ENCODE data around the gene SLC35E2B. TPM values are rescaled to one million over a fixed set of nuclear protein-coding genes. Genes with fewer than 3 reads are reported as not detected.
"Not testable (repeated sequence)": the region's sequence is repeated elsewhere in the genome, so short reads cannot be mapped to it uniquely, and the experiment has no call there.

The SLC35E2B gene
- total RNA-seq = 108 TPM

DNA sequence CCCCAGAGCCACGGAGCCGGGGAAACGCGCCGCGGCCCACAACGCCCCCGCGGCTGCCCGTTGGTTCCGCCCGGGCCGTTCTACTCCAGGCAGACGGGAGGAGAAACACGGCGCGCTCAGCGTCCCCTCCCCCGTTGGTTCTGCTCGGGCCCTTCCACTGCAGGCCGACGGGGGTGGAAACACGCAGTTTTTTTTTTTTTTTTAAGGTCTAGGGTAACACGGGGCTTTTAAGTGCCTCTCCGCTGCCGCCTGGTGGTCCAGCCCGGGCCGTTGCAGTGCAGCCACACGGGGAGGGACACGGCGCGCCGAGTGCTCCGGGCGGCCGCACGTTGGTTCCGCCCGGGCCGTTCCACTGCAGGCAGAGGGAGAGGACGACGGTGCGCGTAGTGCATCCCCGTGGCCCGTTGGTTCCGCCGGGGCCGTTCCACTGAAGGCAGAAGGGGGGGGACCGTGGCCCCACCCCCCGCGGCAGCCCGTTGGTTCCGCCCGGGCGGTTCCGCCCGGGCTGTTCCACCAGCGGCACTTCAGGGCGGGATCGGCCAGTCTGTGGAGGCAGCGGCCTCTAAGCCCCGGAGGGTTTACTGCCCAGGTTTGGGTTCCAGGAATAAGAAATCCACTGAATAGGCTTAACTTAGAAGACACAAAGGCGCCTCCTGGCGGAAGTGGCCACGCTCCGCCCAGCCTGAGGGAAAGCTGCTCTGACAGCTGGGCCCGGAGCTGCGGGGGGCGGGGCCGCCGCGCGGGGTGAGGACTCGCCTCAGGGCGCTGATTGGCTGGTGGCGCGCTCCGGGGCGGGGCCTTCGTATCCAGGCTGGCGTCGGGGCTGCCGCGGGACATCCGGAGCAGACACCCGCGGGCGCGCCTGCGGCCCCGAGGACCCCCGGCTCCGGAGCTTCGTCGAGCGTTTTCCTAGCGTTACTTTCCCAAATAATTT, at the start of gene SLC35E2B:
Gene SLC35E2B (minus strand): TSS at position 82 of the 934 bp plus-strand sequence. CDS start 16,096 bp downstream, outside the sequence.
- DNase-seq (ENCODE audit: low spot score) = peak; percentile 93

DNA sequence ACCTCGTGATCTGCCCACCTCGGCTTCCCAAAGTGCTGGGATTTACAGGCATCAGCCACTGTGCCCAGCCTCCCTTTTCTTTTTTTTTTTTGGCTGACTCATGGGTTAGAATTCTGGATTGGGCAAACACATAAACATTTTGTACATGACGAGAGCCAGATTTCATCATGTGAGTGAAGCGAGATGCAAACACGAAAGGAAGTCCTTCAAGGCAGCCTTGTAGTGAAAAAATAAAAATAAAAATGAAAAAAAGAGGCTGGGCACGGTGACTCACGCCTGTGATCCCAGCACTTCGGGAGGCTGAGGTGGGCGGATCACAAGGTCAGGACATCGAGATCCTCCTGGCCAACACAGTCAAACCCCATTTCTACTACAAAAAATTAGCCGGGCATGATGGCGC, 48.4 kb upstream of the SLC35E2B start:
- DNase-seq (ENCODE audit: low spot score) = not testable (repeated sequence)

DNA sequence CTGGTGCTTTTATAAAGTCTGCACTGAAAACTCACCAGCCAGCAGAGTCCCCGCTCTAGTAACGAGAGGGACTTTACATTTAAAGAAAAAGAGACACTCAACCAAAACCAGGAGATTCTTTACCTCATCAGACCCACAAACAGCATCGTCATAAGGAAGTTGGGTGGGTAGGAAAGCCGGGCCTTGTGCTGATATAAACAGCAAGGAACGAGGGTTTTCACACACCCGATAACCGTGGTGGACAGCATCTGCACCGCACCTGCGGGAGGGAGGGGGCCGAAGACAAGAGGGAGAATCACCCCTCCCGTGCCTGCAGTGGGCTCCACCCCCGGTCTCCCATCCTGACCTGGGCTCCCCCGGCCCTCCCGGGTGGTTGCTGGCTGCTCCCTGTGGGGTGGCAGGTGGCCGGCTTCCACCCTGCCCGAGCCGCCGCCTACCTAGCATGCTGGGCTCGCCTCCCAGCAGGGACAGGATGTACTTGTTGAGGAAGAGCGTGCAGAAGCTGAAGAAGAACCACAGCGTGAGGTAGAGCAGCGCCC, 46.3 kb upstream of the SLC35E2B start:
- not testable (repeated sequence) for DNase-seq (ENCODE audit: low spot score)

DNA sequence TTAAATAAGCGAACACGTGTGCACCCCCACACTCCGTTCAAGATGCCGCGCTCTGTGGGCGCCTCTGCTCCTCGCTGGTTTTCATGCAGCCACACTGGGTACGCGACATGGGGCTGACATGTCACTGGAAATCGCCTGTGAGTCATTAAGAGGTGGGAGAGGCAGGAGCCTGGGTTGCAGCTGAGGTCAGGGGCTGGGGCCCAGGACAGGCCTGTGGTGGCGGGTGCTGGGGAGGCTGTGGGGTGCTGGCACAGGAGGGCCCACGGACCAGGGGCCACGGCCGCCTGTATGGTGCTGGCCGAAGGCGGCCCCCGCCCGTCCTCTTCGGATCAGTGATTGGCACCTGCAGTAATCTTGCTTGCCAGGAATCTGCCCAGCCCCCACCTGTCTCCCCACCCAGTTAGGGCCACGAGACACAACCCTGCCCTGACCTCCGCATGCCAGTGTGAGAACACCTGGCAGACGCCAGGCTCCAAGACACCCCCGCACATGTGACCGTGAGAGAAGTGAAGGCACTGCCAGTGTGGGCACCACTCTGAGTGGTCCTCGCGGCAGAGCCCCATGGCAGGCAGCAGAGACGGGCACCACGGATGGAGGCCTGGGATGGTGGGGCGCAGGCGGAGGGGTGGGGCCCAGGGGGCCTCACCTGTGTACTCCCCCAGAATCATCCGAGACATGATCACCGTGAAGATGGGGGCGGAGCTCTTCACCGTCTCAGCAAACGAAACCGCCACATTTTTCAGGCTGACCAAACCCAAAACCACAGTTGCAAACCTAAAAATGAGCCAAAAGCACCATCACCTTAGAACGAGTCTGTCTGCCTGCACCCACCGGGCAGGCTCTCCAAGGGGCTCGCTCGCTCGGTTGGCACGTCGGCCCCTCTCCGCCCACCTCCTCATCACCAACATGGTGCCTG, 45.3 kb upstream of the SLC35E2B start:
- DNase-seq (ENCODE audit: low spot score) = not testable (repeated sequence)

DNA sequence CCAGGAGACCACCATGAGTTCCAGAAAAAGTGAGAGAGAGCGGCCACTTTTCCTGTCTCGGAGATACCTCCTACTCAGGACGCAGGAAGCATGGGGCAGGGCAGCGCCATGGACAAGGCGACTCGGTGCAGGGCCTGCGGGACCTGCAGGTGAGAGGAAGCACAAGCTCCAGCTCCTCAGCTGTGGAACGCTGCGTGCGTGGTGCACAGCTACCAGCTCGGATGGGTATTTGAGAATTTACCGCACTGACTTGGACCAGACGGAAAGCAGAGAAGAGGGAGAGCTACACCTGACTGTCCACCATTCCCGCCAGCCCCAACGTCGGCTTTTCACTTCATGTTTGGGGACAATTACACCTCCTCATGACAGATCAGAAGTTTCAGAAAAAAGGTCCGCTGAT, 39.8 kb upstream of the SLC35E2B start:
- no peak for DNase-seq (ENCODE audit: low spot score)

DNA sequence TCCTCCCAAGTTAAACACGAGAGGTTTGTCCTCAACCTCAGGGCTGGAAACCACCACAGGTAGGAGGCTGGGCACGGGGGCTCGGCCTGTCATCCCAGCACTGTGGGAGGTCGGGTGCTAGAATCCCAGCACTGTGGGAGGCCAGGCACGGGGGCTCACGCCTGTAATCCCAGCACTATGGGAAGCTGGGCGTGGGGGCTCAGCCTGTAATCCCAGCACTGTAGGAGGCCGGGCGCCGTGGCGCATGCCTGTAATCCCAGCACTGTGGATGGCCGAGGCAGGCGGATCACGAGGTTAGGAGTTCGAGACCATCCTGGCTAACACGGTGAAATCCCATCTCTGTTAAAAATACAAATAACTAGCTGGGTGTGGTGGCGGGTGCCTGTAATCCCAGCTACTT, 38.3 kb upstream of the SLC35E2B start:
- DNase-seq (ENCODE audit: low spot score) = no peak

DNA sequence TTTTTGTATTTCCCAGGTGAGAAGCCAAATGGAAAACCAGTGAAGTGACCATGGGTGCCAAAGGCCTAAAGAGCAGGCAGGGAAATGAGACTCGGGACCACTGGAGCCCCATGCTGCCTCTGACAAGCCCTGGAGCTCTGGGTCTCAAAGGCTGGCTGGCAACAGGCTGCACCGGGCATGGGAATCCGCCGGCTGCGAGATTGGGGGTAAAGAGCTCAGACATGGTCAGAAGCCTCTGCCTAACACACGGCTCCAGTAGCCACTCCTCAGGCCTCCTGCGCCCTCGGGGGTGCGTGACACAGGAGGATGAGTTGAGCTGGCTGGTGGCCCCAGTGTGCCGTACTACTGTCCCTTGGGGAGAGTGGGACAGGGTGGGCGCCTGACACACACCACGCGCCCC, 37.6 kb upstream of the SLC35E2B start:
- DNase-seq (ENCODE audit: low spot score) = not testable (repeated sequence)

DNA sequence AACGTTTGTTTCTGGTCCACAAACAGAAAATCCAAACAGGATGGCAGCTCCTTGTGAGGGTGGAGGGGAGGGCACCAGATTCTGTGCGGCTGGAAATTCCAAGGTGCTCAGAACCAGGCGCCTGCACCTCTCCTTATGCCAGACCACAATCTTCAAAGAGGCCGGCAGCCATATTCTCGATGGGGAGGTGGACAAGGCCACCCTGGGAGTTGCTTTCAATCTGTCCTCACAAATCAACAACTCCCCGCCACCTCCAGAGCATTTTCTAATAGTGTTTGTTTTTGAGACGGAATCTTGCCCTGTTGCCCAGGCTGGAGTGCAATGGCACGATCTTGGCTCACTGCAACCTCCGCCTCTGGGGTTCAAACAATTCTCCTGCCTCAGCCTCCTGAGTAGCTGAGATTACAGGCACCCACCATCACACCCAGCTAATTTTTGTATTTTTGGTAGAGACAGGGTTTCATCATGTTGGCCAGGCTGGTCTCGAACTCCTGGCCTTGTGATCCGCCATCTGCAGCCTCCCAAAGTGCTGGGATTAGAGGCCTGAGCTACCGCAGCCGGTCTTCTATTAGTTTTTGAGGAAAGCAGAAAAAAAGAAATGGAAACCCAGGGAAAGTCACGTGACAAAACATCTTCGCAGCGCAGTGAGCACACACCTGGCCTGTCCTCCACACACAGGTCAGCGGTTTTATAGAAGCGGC, 36.7 kb upstream of the SLC35E2B start:
- DNase-seq (ENCODE audit: low spot score) = not testable (repeated sequence)

DNA sequence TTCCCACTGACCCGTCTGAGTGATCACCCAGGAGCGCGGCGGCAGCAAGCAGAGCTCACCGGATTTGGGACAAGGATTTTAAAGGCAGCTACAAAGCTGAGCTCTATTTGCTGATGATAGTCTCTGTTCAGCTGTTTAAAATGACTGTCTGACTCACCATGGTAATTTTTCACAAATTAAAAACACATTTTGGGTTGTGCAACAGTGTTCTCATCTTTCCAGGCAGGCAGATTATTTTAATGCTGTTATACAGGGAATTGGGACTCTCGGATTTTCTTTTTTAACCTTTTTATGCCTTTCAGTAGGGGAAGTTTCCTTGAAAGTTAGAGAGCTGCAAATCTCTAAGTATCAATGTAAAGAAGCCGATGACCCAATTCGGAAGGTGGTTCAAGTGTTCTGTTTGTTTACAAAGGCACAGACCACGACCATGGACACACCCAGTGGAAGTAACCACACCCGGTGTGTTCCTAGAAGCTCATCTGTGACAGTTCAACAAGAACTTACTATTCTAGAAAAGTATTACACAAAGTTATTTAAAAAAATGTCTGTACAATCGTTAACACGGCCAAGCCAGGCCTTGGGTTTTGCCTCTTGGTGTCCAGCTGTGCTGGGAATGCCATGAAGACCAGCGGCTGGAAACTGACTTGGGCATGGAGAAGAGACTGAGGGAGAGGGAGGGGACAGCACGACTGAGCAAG, 35.9 kb upstream of the SLC35E2B start:
- not testable (repeated sequence) for DNase-seq (ENCODE audit: low spot score)

DNA sequence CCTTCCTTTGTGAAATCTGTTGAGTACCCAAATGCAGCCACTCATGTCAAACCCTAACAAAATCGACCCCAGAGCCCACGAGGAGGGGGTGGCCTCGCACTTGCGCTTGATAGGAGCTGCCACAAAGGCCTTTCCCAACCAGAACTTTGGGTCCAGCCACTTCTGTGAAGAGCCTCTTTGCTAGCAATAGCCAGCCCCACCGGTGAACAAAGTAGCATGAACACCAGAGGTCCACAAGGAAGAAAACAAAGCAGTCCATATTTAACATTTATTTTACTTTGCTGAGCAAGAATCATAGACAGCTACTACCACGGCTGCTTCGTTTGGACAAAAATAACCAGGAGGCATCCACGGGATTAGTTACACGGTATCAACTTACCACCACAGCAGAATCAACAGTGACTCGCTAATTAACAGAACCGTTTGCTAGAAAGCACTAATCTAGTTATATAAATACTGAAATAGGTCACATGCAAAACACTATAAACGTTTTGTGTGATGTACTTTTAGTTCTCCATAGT, 34.6 kb upstream of the SLC35E2B start:
- DNase-seq (ENCODE audit: low spot score) = not testable (repeated sequence)

DNA sequence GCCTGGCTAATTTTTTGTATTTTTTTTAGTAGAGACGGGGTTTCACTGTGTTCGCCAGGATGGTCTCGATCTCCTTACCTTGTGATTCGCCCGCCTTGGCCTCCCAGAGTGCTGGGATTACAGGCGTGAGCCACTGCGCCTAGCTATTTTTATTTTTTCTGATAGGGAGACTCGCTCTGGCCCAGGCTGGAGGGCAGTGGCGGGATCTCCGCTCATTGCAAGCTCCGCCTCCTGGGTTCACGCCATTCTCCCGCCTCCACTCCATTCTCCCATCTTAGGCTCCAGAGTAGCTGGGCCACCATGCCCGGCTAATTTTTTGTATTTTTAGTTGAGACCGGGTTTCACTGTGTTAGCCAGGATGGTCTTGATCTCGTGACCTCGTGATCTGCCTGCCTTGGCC, 33.5 kb upstream of the SLC35E2B start:
- not testable (repeated sequence) for DNase-seq (ENCODE audit: low spot score)

DNA sequence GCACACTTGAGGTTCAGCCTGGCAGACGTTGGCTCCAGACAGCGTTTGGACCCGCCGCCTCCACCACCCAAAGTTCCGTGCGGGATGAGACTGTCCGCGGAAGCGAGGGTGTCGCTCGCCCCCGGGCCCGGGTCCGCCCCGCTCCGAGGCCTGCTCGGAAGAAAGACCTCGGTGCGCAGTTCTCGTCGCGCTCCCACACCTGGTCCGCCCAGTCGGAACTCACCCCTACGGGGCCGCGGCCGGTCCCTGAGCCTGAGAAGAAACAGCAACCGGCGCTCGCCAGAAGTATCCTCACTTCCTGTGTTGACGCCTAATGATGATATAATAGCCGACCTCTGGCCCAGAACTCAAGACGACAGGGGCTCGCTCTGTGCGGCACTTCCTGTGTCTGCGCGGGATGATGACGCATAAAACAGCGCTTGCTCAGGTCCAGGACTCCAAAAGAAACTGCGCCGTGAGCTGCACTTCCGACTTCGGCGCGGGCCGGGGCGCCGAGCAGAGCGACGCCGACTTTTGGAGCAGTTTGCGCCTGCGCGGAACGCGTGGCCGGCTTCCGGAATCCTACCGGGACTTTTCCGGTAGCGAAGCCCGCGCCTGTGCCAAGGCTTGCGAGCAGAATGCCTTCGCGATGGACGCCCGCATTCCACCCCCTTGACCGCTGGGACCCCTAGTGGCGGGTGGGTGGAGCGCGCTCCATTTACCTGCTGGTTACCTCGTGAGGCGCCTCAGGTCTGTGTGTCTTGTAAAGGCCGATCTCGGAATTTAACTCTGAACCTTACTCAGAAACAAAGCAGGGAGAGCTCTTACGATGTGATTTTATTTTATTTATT, 31.7 kb upstream of the SLC35E2B start, which contains the start of gene CDK11A:
Gene CDK11A (minus strand): TSS at position 323 of the 830 bp plus-strand sequence. CDS start 1,539 bp downstream, outside the sequence.
- DNase-seq (ENCODE audit: low spot score) = peak; percentile 98

DNA sequence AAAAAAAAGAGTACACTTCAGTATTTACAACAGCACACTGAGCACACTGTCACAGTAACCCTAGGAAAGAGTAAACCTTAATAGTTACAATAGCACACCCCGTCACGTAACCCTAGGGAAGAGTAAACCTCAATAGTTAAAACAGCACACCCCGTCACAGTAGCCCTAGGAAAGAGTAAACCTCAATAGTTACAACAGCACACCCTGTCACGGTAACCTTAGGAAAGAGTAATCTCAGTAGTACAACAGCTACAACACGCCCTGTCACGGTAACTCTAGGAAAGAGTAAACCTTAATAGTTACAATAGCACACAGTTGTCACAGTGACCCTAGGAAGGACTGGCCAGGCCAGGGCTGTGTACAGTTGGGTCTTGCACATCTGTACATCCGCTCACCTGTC, 28.6 kb upstream of the SLC35E2B start:
- no peak for DNase-seq (ENCODE audit: low spot score)

DNA sequence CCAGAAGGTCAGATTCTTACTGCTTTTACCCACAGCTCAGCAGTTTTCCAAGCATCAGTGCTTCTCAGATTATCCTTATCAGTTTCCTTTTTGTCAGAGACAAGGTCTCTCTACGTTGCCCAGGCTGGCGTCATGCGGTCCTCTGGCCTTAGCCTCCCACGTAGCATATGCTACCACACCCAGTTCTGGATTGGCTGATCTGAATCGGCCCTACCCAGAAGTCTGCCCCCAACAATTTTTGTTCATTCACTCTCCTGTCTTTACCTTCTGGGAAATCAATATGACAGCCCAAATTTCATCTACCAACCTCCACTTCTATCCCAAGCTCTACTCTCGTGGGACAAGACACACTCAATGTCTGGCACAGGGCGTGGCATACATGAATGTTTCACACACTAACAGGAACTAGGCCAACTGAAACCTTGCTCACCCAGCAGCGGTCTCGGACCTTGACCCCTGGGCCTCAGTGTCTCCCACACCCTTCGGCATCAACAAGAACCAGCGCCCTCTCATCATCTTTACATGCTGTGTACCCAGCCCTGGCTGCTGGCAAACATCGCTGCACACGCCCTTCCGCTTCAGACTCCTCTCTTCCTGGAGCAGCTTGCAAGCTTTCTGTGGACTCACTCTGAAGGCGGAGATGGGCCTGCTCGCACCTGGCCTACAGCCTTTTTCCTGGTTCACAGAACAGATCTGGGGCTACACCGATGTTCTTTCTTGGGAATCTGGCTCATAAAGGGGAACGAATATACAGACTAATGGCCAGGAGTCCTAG, 22.7 kb upstream of the SLC35E2B start:
- DNase-seq (ENCODE audit: low spot score) = not testable (repeated sequence)

DNA sequence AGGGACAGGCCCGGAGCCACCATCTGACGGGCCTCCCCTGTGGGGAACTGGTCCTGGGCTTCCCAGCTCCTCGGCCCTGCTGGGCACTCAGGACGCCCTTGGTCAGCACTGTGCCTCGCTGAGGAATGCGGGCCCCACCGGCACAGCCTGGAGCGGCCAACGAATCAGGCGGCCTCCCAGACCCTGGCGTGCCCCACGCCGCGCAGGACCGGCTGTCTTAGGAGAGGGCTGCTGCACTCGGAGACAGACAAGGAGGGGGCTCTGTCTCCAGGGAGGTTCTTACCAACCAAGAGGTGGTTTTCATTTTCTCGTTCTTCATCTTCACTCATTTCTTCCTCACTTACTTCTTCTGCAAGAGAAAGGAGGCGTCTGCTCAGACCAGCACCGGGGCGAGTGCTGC, 15.3 kb upstream of the SLC35E2B start:
- not testable (repeated sequence) for DNase-seq (ENCODE audit: low spot score)

DNA sequence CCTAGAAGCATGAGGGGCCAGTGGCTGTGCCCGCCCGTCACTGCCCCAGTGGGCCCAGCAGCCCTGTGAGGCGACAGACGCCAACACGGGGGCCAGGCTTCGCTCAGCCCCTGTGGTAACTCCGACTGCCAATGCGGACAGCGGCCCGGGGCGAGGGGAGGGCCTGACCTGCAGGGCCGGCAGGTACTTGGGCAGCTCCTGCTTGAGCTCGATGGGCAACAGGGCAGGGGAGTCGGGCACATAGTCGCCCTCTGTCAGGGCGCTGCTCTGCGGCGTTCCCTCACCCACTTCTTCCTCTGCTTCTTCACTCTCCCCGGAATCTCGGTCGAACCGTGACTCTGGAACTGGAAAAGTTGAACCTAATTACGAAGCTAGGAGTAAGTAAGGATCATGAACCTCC, 14.6 kb upstream of the SLC35E2B start:
- not testable (repeated sequence) for DNase-seq (ENCODE audit: low spot score)

DNA sequence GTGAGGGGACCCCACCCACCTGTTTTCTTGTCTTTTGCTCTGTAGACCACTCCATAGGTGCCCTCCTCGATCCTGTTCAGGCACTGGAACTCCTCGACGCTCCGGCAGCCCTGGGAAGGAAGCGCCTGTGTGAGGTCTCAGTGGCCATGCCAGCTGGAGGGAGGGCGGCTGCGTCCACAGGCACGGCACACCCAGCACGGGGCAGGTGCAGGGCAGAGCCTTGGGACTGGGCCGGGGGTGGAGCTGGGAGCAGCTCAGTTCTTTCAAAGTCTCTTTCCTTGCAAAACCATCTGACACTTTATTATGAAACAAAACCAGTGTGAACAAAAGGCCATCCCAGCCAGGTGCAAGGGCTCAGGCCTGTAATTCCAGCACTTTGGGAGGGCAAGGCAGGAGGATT, 13.0 kb upstream of the SLC35E2B start:
- not testable (repeated sequence) for DNase-seq (ENCODE audit: low spot score)

DNA sequence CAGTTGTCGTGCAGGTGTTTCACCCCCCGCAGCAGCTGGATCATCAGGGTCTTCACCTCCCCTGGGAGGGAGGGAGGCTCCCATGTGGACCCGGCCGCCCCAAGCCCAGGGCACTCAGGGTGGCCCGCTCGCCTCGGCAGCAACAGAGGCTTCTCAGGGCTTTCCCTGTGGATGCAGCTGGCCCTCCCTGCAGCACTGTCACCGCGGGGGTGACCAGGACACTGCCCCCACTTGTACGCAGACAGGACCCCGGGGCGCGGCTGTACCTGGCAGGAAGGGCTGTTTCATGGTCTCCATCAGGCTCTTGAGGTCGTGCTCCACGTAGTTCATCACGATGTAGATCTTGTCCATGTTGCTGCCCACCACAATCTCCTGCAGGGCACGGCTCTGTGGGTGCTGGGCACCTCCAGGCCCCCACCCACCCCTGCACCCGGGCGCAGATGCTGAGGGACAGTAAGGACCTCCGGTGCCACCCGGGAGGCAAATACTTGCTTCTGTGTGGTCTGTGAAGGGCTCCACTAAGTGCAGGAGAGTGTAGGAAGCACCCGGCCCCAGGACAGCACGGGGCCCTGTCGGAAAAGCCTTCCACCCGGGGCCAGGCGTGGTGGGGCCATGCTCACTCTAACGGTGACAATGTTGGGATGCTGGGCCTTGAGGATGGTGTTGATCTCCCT, 11.8 kb upstream of the SLC35E2B start:
- not testable (repeated sequence) for DNase-seq (ENCODE audit: low spot score)
